GM19328 (cell line): ENCODE data around the gene CACNA1E.

Experiments
- ATAC-seq: cut with Tn5 transposase; IDR thresholded peaks from one replicate; pipeline ENCODE4 v1.9.1; 2021; ENCODE audit warnings: mild to moderate bottlenecking, moderate library complexity; ENCODE audit not compliant: unreplicated experiment

The CACNA1E gene

DNA sequence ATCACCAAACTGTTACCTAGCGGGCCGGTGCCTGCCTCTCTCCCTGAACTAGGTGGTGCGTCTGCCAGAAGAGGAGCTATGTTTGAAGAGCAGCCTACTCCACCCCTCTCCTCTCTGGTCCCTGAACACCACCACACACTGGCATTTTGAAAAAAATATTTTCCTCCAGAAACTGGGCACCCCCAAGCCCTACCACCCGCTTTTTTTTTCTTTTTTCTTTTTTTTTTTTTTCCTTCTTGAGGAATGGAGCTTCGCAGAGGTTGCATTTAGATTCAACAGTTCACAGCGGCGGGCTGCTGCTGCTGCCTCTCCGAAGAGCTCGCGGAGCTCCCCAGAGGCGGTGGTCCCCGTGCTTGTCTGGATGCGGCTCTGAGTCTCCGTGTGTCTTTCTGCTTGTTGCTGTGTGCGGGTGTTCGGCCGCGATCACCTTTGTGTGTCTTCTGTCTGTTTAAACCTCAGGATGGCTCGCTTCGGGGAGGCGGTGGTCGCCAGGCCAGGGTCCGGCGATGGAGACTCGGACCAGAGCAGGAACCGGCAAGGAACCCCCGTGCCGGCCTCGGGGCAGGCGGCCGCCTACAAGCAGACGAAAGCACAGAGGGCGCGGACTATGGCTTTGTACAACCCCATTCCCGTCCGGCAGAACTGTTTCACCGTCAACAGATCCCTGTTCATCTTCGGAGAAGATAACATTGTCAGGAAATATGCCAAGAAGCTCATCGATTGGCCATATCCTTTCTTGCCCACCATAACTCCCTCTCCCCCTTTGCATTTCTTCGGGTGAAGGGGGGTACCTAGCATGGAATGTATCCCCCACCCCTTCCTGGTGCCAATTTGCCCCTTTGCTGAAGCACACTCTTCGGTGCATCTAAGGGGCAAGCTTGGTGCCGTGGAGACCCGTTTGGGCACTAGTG lies at the start of gene CACNA1E:
Gene CACNA1E, plus strand, starts transcription at position 233 of the 911 bp plus-strand sequence. Its CDS starts 228 bp downstream, at position 461.
- ATAC-seq = no peak

DNA sequence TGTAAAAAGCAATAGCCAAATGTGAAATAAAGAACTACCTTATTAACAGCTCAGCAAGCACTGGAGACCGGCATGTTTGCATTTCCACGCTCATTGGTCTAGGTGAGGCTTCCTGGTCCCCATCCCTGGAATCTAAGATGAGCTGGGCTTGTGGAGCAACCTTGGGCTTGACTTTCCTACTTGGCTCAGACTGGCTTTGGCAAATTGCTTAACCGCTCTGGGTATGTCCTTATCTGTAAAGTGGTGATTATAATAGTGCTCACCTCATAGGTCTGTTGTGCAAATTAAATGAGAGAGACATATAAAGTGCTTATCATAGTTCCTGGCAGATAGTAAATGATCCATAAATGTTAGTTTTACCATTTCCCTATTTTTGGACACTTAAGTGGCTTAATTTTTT lies 49.4 kb upstream of the CACNA1E start:
- no peak for ATAC-seq

DNA sequence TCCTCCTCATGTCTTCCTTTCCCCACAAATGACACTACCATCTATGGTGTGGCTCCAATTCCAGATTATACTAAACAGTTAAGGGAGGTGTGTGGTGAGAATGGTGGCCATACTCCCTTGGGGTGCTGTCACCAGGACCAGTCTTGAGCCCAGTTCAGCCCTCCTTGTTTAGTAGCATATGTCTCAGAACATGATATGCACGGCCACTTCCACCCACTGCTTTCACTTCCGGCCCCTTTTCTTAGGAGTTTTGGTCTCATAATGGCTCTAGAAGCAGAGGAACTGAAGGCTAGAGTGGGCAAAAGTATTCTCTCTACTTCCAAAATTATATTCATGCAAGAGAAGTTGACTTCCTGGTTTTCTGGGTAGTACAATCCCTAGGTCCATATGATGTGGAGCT lies 45.3 kb upstream of the CACNA1E start:
- ATAC-seq = peak; percentile 61

DNA sequence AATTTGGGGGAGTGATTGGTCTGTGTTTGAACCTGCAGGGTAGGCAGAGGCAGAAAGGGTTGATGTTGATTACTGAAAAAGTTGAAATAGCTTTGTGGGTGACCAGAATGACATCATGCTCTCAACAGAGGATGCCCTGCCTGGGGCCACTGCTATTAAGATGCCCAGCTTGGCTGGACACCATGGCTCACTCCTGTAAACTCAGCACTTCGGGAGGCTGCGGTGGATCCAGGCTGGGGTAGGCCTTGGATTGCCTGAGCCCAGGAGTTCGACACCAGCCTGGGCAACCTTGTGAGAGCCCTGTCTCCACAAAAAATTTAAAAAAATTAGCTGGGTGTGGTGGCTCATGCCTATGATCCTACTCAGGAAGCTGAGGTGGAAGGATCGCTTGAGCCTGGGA lies 42.8 kb upstream of the CACNA1E start:
- ATAC-seq = no peak

DNA sequence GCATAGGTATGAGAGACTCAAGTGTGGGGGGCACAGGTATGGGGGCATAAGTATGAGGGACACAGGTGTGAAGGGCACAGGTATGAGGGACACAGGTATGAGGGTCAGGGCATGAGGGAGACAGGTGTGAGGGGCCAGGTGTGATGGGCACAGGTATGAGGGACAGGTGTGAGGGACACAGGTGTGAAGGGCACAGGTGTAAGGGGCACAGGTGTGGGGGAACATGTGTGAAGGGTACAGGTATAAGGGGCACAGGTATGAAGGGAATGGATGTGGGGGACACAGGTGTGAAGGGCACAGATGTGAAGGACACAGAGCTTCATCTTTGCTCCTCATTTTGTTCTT lies 41.2 kb upstream of the CACNA1E start:
- no peak for ATAC-seq

DNA sequence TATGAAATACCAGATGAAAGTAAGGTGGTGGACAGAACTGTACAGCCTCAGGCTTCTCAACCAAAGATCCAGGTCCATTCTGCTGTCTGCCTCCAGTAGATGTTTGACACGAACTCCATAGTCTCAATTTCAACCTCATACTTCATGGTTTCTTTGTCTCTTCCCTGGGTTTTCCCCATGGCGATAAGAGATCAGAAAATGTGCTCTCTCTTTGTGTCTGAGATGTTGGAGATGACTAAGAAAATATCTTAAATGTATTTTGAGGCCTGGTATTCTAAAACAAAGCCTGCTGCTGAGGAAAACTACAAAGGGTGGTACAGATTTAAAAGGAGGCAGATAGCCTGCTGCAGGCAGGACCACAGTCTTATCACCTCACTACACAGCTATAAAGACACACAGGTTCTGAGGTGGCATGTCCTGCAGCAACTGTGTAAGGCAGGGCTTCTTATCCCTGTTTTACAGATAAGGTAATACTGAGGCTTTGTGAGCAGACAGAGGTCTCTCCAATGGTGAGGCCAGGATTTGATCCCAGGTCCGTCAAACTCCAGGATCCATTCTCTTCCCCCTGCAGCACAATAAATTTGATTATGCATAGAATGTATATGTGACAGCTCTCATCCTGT lies 40.0 kb upstream of the CACNA1E start:
- no peak for ATAC-seq

DNA sequence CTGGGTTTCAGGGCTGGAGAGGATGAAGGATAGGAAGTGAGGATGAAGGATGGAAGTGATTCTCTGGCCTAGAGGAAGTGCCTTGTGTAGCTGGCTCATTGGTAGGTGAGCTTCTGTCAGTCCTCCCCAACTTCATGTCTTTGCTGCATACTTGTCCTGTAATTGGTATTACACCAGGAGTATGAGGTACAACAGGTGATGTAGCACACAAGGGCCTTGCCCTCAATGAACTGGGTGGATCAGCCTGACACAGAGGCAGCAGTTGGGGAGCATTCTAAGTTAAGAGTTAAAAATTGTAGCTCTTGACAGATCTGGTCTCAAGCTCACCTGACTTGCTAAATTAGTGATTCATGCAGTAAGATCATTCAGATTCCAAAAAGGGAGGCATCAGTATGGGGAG lies 37.9 kb upstream of the CACNA1E start:
- no peak for ATAC-seq

DNA sequence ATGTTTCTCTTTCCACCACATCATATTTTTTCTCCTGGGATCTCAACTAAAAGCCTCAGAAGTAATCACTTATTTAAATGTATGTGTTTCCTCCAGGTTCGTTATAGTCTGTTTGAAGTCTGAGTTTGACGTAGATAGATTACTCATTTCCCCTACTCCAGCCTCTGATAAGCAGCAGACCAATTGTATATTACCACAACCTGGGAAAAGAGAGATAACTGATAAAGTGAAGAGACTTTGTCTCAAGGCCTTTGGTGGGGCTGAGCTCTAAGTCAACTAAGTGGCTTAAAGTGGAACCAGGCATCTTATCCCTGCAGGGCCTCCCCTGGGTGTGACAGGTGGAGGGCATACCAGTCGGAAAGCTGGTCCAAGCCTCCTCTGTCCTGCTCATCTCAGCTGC lies 34.9 kb upstream of the CACNA1E start:
- ATAC-seq = no peak

DNA sequence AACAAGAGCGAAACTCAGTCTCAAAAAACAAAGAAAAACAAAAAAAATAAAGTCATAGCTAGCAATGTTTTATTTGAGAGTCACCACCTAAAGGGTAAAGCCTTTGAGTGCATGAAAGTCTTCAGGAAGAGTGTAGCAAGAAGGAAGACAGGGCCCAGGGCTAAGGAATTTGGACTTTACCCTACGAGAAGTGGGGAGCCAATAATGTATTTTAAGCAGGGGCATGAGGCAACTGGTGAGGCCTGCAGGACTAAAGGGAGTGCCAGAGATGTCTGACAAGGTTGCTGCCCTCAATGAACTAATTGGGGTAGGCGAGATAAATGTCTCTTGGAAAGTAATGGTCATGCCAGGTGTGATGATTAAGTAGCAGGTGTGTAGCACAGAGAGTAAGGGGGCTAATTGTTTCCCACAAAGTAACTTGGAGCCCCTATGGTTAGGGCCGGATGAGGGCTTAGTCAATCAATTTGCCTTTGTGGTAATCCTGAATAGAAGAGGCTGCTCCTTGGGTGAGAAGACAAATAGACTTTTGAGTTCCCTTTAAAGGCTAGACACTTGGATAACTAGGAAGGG lies 31.6 kb upstream of the CACNA1E start:
- ATAC-seq = no peak

DNA sequence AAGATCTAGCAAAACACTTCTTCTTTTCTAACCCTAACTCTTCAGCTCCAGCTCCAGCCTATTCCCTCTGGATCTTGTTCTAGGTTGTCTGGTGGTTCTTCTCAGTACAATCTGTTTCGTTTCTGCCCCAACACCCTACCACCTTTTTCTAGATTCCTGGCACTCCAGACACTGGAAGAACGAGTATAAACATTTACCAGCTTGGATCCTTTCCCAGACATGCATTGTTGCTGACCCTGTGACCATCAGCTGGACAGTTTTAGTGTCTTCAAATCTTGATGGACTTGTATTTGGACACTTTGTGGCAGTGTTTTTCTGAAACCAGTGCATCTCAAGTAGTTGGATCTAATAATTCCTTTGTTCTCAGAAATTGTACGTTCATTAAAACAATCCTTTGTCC lies 30.6 kb upstream of the CACNA1E start:
- ATAC-seq = no peak

DNA sequence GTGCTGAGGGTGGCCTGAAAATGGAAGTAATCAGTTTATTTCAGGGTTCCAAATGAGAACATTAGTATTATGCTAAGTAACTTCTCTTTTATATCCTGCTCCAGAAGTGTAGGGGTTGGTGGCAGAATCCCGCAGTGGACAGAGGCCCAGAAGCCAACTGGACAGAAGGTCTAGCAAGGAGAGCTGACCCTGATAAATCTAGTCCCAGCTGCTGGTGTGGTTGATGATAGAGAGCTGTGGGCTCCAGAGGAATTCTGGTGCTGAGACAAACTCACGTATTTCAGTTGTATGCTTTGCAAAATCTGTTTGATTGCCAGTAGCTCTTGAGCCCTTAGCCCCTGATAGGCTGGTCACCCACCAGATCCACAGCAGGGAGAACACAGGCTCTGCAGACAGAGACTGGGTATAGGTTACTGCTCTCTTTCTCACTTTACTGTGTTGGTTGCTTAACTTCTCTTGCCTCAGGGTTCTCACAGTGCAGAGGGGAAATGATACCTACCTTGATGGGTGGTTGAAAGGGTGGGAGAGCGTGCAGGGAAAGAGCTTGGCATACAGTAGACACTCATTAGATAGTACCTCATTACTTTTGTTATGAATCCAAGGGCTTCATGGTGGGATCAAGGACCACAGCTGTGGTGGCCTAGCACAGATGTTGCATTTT lies 29.6 kb upstream of the CACNA1E start:
- no peak for ATAC-seq

DNA sequence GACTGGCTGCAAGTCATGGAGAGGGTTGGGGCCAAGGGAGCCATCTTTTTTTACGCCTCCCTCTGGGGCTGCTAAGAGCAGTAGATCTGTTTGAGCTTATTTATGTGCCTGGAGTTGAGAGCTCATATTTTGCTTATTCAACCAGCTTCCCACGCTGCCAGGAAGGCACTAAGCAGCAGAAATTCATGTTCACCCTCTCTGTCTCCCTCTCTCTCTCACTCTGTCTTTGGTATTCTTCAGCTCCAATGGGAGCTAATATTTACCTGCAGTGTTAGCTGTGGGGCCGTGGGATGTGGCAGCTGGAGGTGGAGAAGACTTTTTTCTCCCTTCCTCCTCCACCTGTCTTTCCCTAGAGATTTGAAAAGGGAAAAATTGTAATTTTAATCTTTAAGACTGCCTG lies 26.8 kb upstream of the CACNA1E start:
- ATAC-seq = no peak

DNA sequence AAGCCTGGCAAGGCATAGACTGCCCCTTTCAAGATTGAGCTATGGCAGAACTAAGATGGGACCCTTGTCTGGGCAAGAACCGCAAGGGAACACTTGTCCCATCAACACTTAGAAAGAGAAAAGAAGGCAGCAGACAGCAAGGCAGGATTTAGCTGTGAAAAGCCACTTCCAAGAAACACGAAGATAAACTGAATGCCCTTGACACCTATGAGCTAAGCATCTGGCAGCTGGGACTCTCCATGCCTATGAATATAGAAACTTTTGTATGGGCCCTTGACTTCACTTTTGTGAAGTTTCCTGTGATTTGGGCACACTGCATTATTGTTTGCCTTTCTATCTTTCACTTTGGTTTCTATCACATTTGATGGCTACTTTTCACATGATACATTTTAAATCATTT lies 24.9 kb upstream of the CACNA1E start:
- no peak for ATAC-seq

DNA sequence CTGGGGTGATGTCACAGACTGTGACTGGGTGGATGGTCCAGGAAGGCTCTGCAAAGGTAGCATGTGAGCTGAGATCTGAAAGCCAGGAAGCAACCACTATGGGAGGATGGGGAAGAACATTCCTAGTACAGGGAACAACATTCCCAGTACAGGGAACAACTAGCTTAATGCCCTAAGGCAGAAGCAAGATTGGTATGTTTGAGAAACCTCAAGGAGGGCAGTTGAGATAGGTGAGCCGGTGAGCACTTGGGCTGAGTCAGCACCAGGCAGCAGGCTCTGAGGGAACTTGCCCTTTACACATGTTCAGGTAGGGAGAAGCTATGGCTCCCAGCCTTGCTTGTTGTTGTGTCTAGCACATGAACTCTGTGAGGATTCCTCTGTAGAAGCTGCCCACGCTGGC lies 24.2 kb upstream of the CACNA1E start:
- no peak for ATAC-seq

DNA sequence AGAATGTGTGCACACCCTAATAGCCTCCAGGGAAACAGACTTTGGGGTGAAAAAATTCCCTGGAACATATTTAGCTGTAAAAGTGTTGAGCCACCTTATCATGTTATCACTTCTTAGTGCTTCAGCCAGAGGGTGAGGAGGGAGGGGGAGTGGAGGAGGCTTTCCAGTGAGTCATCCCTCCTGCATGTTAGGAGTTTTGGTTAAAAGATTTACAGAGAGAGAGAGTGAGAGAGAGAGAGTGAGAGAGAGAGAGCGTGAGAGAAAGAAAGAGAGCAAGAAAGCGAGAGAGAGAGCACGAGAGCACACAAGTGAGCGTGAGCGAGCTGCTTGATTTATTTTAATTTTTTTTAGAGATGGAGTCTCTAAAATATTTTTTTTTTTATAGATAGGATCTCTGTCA lies 13.5 kb upstream of the CACNA1E start:
- no peak for ATAC-seq

DNA sequence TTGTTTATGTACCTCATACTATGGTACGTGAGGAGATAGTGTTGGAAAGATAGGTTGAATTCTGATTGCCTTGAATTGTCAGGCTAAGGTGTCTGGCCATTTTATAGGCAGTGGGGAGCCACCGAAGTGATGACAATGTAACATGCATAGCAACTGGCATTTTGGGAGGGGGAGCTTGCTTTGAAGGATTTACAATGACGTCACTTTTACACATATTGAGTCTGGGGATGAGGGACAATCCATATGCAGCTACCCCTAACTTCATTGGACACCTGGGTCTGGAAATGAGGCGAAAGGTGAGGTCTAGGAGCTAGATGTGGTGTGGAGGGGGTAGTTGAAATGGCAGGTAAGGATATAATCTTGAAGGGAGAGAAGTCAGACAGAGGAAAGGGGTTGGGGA lies 7.7 kb upstream of the CACNA1E start:
- no peak for ATAC-seq

DNA sequence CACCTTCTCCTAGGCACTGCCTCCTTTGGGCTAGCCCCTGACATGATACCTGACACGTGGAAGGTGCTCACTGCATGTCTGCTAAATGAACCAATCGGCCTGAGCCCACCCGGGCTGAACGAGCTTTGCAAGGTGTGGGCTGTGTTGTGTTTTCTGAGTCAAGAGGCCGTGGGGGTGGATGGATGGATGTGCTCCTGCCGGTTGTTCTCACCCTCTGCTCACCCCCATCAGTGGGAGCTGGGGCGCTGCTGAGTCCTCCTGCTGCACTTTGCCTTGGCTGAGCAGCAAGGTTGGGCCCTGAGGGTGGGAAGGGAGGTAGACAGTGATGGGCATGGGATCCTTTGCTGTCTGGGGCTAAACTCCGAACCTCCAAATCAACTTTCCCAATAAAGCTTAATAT lies 6.7 kb upstream of the CACNA1E start:
- no peak for ATAC-seq

DNA sequence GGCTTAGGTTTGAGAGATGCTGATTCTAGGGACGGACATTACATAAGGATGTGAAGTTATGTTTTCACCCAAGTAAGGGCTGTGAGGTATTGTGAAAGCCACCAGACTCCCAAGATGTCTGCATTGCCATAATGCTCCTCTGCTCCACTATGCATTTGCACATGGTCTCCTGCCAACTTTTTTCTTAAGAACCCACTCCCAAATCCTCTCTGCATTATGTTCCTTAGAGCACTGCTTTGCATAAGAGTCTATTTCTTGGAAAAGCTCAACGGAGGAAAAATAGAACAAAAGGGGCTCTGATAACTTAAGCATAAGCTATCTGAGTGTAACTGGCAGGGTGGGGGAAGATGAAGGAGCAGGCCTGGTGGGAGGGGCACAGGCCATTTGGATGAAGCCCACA lies 5.0 kb upstream of the CACNA1E start:
- ATAC-seq = no peak

DNA sequence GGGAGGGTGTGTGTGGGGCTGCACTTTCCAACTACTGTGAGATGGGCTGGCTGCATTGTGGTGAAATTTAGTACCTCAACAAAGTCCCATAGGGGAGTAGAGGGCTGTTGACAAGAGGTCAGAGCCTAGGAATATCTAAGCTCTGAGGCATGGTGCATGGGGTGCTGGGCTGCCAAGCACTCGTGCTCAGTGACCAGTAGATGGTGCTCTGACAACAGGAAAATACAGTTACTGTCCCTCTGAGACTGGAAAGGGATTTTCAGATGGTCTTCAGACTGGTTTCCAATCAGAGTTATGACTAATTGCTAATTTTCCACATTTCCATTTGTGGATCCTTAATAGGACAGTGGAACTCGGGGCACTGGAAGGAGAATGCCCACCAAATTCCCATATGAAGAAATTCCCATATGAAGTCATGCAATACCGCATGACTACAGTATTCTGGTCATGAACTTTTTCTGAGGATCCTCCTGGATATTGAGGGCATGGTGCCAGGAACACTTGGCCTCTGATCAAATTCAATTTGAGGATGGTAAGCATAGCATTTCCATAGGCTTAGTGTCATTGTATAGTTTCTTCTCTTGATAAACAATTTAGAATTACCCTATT lies 4.1 kb upstream of the CACNA1E start:
- ATAC-seq = no peak

DNA sequence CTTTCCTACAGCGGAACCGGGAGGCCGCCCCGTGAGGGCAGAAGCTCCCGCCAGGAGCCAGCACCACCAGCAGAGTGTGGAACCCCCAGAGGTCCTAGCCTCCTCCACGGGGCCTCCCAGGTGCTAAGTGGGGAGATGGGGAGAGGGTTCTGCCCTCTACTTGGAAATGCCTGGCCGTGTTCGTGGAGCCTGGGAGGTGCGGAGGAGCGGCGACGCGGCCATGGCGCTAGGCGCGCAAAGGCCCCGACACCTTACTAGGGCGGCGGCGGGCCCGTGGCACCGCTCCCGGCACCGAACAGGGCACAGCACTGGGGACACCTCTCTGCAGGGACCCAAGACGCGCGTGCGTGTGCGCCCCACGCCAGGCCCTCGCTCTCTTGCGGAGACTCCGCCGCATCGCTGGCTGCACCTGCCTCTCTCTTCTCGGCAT lies 1.3 kb upstream of the CACNA1E start:
- ATAC-seq = no peak
